ENCODE results near the gene SETBP1. TPM values are rescaled to one million over a fixed set of nuclear protein-coding genes. Genes with fewer than 3 reads are reported as not detected.

SETBP1 gene
- total and polyA plus RNA-seq, 2 of the 4 experiments (the other 2 are of a cell fraction) = 0.19 to 0.36 TPM

DNA sequence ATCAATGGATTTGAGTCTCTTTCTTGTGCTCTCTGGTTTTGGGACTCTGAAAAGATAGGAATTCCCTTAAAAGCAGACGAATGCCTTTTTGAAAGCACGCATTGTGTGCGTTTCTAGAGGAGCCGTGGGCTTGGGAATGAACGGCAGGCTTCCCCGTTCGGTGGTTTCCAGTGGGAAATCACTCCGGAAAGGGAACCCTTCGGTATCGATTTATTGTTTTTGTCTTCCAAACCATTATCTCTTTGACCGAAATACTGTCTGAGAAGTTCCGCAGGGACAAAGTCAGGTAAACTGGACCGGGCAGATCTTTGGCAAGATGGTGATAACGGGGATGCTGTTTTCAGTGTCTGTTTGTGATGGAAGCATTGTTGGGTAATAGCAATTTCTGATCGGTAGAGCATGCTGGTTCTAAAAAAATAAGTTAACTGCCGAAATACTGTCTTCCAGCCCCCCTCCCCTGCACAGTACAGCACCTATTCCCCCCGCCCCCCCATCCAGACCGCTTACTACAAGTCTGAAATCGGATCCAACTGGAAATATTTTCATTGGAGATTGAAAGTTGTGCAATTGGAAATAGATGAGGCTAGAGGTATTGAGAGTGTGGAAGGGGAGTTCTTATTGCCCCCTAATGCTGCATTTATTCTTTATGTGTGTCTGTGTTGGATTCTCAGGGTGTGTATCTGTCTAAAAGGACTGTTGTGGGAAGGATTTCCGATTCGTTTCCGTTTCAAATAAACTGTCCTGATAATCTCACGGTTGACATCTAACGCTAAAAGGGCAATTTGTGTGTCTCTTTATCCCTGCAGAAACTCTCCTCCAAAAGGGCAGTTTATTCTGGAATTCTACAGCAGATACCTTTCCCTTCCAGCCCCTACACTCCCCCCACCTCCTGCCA is 635 bp downstream of the SETBP1 start:
- H2BK5ac ChIP-seq (ENCODE audit: low read depth, low read length, poor library complexity, severe bottlenecking) = no peak overlapping the region
- no peaks in the 10 kb centered on the region for H3K36me3 ChIP-seq (ENCODE audit: control insufficient read depth, insufficient read depth, low read length)
- H3K4me1 ChIP-seq (ENCODE audit: control insufficient read depth, insufficient read depth, low read length) = peaks cover 3% of the 10 kb centered on the region; the same call in 1 of the 2 replicates
- in situ Hi-C loops (cut with MboI; ENCODE audit: low sequenced_read_pairs) = no loop called here
- no peak overlapping the region for H4K5ac ChIP-seq (ENCODE audit: low read depth, low read length)
- no peak overlapping the region for H2AFZ ChIP-seq (replicated peaks; ENCODE audit: low read length, poor library complexity)
- H2AK9ac ChIP-seq (replicated peaks; ENCODE audit: low read depth, low read length, poor library complexity) = no peak overlapping the region
- H2AK5ac ChIP-seq (ENCODE audit: low read depth, low read length) = no peak overlapping the region
- no peaks in the 10 kb centered on the region for H3K9me3 ChIP-seq (ENCODE audit: control insufficient read depth, insufficient read depth, low read length)
- H2BK20ac ChIP-seq (ENCODE audit: low read depth, low read length) = no peak overlapping the region
- H4K91ac ChIP-seq (ENCODE audit: insufficient read depth, low read depth, low read length) = no peak overlapping the region
- DNase-seq (no peak), ATAC-seq (ENCODE audit: low read depth) (no peak)
- no peak overlapping the region for H4K8ac ChIP-seq (ENCODE audit: low read depth in 2 of 2, low read length in 2 of 2)
- no peak overlapping the region for H2BK120ac ChIP-seq (ENCODE audit: low read depth, low read length)
- no peaks in the 10 kb centered on the region for H3K9me1 ChIP-seq (ENCODE audit: insufficient read depth, low read length)
- H3K23ac ChIP-seq (ENCODE audit: low read depth, low read length) = peak overlapping the region; percentile 3; the same call in 1 of the 2 replicates
- H3K56ac ChIP-seq (ENCODE audit: extremely low read depth, insufficient read depth, low read length) = no peak overlapping the region
- no peak overlapping the region for H3K14ac ChIP-seq (replicated peaks; ENCODE audit: low read depth, low read length)
- 0% methylated on average over 1 of the region's 24 CpGs; no CpG with 5 or more reads in 1 of the 2 experiments for WGBS, 2 experiments (ENCODE audit: extremely low coverage in 2 of 2, insufficient read length in 1 of 2)
- H4K20me1 ChIP-seq (ENCODE audit: insufficient read depth, low read length) = no peaks in the 10 kb centered on the region
- no peak overlapping the region for H3K4ac ChIP-seq (ENCODE audit: low read depth, low read length)
- peak overlapping the region; percentile 48; the same call in 1 of the 2 replicates for H3K9ac ChIP-seq (ENCODE audit: low read depth, low read length)
- H3K4me2 ChIP-seq (ENCODE audit: low read depth, low read length) = peak overlapping the region; percentile 70; the same call in 1 of the 2 replicates
- H3K4me3 ChIP-seq (ENCODE audit: insufficient read depth, low read depth, low read length) = peak overlapping the region; percentile 75; the same call in 1 of the 2 replicates
- CTCF ChIA-PET = no interaction called here
- no peak overlapping the region for H2BK15ac ChIP-seq (ENCODE audit: low read depth, low read length)
- H3K27ac ChIP-seq (ENCODE audit: insufficient read depth, low read length) = peak overlapping the region; percentile 30; the same call in 1 of the 2 replicates
- dilution Hi-C loops (cut with HindIII; ENCODE audit: low sequenced_read_pairs, unreplicated experiment) = no loop called here
- no peak overlapping the region; the same call in 1 of the 2 replicates for H3K18ac ChIP-seq (ENCODE audit: low read depth, low read length)
- intact Hi-C loops (cut with micrococcal nuclease) = no loop called here
- BruUV-seq (replicated peaks) = no TSS peak
- H3K79me1 ChIP-seq (ENCODE audit: low read depth in 1 of 2, low read length in 2 of 2) = no peaks in the 10 kb centered on the region
- H3K27me3 ChIP-seq (ENCODE audit: control insufficient read depth, insufficient read depth, low read length) = peaks cover 21% of the 10 kb centered on the region
- POLR2A ChIA-PET (ENCODE audit: unreplicated experiment) = no interaction called here
- TF ChIP-seq BHLHE40 (IDR thresholded peaks at IDR 0.05; ENCODE audit: low read depth, low read length) (no peak), RCOR1 (IDR thresholded peaks at IDR 0.05; ENCODE audit: insufficient replicate concordance, low read length) (no peak), USF2 (IDR thresholded peaks at IDR 0.05; ENCODE audit: low read depth, low read length) (no peak), CEBPB (IDR thresholded peaks at IDR 0.05; ENCODE audit: low read depth, low read length) (no peak), FOS (IDR thresholded peaks at IDR 0.05; ENCODE audit: low read depth, low read length) (no peak), SMC3 (IDR thresholded peaks at IDR 0.05; ENCODE audit: low read depth, low read length) (no peak), RAD21 (IDR thresholded peaks at IDR 0.05; ENCODE audit: low read length) (no peak), POLR2A (IDR thresholded peaks at IDR 0.05; ENCODE audit: low read depth, low read length) (no peak), MAFK (IDR thresholded peaks at IDR 0.05; ENCODE audit: low read depth, low read length) (no peak), MXI1 (IDR thresholded peaks at IDR 0.05; ENCODE audit: borderline replicate concordance, low read depth, low read length) (no peak), NFE2L2 (IDR thresholded peaks at IDR 0.05; ENCODE audit: low read depth, low read length) (no peak), RFX5 (IDR thresholded peaks at IDR 0.05; ENCODE audit: low read depth, low read length) (no peak), CHD1 (IDR thresholded peaks at IDR 0.05; ENCODE audit: low read depth, low read length) (no peak)
- TF ChIP-seq, protein P1, sequence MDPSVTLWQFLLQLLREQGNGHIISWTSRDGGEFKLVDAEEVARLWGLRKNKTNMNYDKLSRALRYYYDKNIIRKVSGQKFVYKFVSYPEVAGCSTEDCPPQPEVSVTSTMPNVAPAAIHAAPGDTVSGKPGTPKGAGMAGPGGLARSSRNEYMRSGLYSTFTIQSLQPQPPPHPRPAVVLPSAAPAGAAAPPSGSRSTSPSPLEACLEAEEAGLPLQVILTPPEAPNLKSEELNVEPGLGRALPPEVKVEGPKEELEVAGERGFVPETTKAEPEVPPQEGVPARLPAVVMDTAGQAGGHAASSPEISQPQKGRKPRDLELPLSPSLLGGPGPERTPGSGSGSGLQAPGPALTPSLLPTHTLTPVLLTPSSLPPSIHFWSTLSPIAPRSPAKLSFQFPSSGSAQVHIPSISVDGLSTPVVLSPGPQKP (IDR thresholded peaks at IDR 0.05; ENCODE audit: borderline replicate concordance, low read depth, low read length) = no peak
- TF ChIP-seq, protein P2, sequence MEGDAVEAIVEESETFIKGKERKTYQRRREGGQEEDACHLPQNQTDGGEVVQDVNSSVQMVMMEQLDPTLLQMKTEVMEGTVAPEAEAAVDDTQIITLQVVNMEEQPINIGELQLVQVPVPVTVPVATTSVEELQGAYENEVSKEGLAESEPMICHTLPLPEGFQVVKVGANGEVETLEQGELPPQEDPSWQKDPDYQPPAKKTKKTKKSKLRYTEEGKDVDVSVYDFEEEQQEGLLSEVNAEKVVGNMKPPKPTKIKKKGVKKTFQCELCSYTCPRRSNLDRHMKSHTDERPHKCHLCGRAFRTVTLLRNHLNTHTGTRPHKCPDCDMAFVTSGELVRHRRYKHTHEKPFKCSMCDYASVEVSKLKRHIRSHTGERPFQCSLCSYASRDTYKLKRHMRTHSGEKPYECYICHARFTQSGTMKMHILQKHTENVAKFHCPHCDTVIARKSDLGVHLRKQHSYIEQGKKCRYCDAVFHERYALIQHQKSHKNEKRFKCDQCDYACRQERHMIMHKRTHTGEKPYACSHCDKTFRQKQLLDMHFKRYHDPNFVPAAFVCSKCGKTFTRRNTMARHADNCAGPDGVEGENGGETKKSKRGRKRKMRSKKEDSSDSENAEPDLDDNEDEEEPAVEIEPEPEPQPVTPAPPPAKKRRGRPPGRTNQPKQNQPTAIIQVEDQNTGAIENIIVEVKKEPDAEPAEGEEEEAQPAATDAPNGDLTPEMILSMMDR (conservative IDR thresholded peaks at IDR 0.05; ENCODE audit: low read depth, low read length) = no peak

All from IMR-90 (cell line).